Glomerular visceral epithelial cell (primary cell): Measurements from ENCODE around the gene PRKCD.

Source experiments
- DNase-seq: peaks from one replicate; pipeline ENCODE4 v3.0.0-alpha.2; 2016; ENCODE audit errors: extremely low spot score

PRKCD gene

GRCh38 chr3:53190659-53191058 lies 29.6 kb downstream of the PRKCD start:
- no peak for DNase-seq

- DNase-seq, result no peak
Measured at GRCh38 chr3:53191836-53192480, 30.9 kb downstream of the PRKCD start.

- no peak for DNase-seq
Measured at GRCh38 chr3:53192608-53193007, 31.6 kb downstream of the PRKCD start.

GRCh38 chr3:53193466-53194209 lies 32.6 kb downstream of the PRKCD start:
- no peak for DNase-seq

- peak; percentile 35 for DNase-seq
Measured at GRCh38 chr3:53194210-53195065, 33.4 kb downstream of the PRKCD start.

- no peak for DNase-seq
Measured at GRCh38 chr3:53195066-53195450, 34.0 kb downstream of the PRKCD start.

GRCh38 chr3:53195602-53196574 lies 34.9 kb downstream of the PRKCD start:
- DNase-seq, result peak; percentile 26

- DNase-seq, result no peak
Measured at GRCh38 chr3:53196575-53197407, 35.8 kb downstream of the PRKCD start.

GRCh38 chr3:53198256-53198977 lies 37.4 kb downstream of the PRKCD start:
- DNase-seq, result no peak

- no peak for DNase-seq
Measured at GRCh38 chr3:53198996-53199395, 38.0 kb downstream of the PRKCD start.

GRCh38 chr3:53199834-53200233 lies 38.8 kb downstream of the PRKCD start:
- DNase-seq, result no peak

- no peak for DNase-seq
Measured at GRCh38 chr3:53200501-53201498, 39.8 kb downstream of the PRKCD start.

GRCh38 chr3:53202331-53203015 lies 41.5 kb downstream of the PRKCD start:
- DNase-seq, result no peak

- DNase-seq, result no peak
Measured at GRCh38 chr3:53211706-53212702, 51.0 kb downstream of the PRKCD start.

GRCh38 chr3:53213276-53213675 lies 52.3 kb downstream of the PRKCD start:
- no peak for DNase-seq

- DNase-seq, result no peak
Measured at GRCh38 chr3:53215816-53216215, 54.8 kb downstream of the PRKCD start.

GRCh38 chr3:53216723-53217122 lies 55.7 kb downstream of the PRKCD start:
- DNase-seq, result no peak
